ENCODE measurements around the gene ASPRV1. TPM values are rescaled to one million over a fixed set of nuclear protein-coding genes. Genes with fewer than 3 reads are reported as not detected.

ASPRV1 gene
- 1 to 10 TPM in 1 of 4 donors, under 1 TPM in 1, not detected in 2; 0.95 to 1.2 TPM for total RNA-seq

- Histone ChIP-seq H3K4me3 (no peak within 1 kb of the TSS), H3K9me3 (no peaks in the 10 kb centered on the region), H3K36me3 (no peaks in the 10 kb centered on the region), H3K27ac (no peak within 1 kb of the TSS), H3K4me1 (peaks cover 0 to 16% (median 7%) of the 10 kb centered on the region in 4 donors), H3K27me3 (no peaks in the 10 kb centered on the region)
- in situ Hi-C loops (cut with MboI; ENCODE audit: low pct_ligation_motif_present in 1 of 4, low pct_unique_long_range_greater_than_20kb in 1 of 4, low sequenced_read_pairs in 3 of 4), result no loop called here
- WGBS, 2 donors (ENCODE audit: low coverage in 1 of 2), result 90% methylated on average over 14 of the region's 14 CpGs; no CpG with 5 or more reads in 1 of the 2 donors
- intact Hi-C loops (cut with DNase I; ENCODE audit: low total_unique reads), result no loop called here
- DNase-seq, result no peak
- TF ChIP-seq POLR2A (IDR thresholded peaks at IDR 0.05), result no peak
- no peak for TF ChIP-seq POLR2AphosphoS5 (IDR thresholded peaks at IDR 0.05)
- no peak for TF ChIP-seq EP300 (IDR thresholded peaks at IDR 0.05; ENCODE audit: low read depth)
- no peak for TF ChIP-seq CTCF (IDR thresholded peaks at IDR 0.05)
Observed at GRCh38 chr2:69961496-69961895, at the start of gene ASPRV1. Gene ASPRV1 (minus strand): TSS chr2:69961631. CDS start chr2:69961436, 195 bp downstream.

GRCh38 chr2:70010576-70011111 is 49.2 kb upstream of the ASPRV1 start:
- Histone ChIP-seq H3K36me3 (no peaks in the 10 kb centered on the region), H3K27ac (peak overlapping the region; percentile 76 to 80 (median 79)), H3K4me1 (peaks cover 4 to 15% (median 9%) of the 10 kb centered on the region in 4 donors), H3K4me3 (no peak overlapping the region), H3K27me3 (no peaks in the 10 kb centered on the region), H3K9me3 (no peaks in the 10 kb centered on the region)
- no peak for DNase-seq
- intact Hi-C loops (cut with DNase I; ENCODE audit: low total_unique reads), result no loop called here
- TF ChIP-seq POLR2AphosphoS5 (IDR thresholded peaks at IDR 0.05) (no peak), EP300 (IDR thresholded peaks at IDR 0.05; ENCODE audit: low read depth) (no peak), POLR2A (IDR thresholded peaks at IDR 0.05) (no peak), CTCF (IDR thresholded peaks at IDR 0.05) (no peak)
- WGBS, 2 donors (ENCODE audit: low coverage in 1 of 2), result 35 to 66% methylated on average over 2 of the region's 2 CpGs
- in situ Hi-C loops (cut with MboI; ENCODE audit: low pct_ligation_motif_present in 1 of 4, low pct_unique_long_range_greater_than_20kb in 1 of 4, low sequenced_read_pairs in 3 of 4), result no loop called here

- in situ Hi-C loops (cut with MboI; ENCODE audit: low pct_ligation_motif_present in 1 of 4, low pct_unique_long_range_greater_than_20kb in 1 of 4, low sequenced_read_pairs in 3 of 4), result no loop called here
- H3K9me3 ChIP-seq, result no peaks in the 10 kb centered on the region
Observed at GRCh38 chr2:70009762-70010575, 48.5 kb upstream of the ASPRV1 start.

More at GRCh38 chr2:70009762-70010575, 48.5 kb upstream of the ASPRV1 start:
- Histone ChIP-seq H3K4me1 (peaks cover 4 to 15% (median 9%) of the 10 kb centered on the region in 4 donors), H3K36me3 (no peaks in the 10 kb centered on the region), H3K4me3 (no peak overlapping the region), H3K27ac (peak overlapping the region; percentile 76 to 80 (median 79)), H3K27me3 (no peaks in the 10 kb centered on the region)
- 59 to 66% methylated on average over 8 to 12 of the region's 12 CpGs for WGBS, 2 donors (ENCODE audit: low coverage in 1 of 2)
- TF ChIP-seq EP300 (IDR thresholded peaks at IDR 0.05; ENCODE audit: low read depth) (peak; percentile 36), POLR2A (IDR thresholded peaks at IDR 0.05) (peak; percentile 55), POLR2AphosphoS5 (IDR thresholded peaks at IDR 0.05) (peak in 2 of 3 donors; percentile 65 to 75), CTCF (IDR thresholded peaks at IDR 0.05) (no peak)
- intact Hi-C loops (cut with DNase I; ENCODE audit: low total_unique reads), result no loop called here
- DNase-seq, result peak; percentile 78

Measured in transverse colon (tissue), 4 donors.